ENCODE data around the gene SPC24. TPM values are rescaled to one million over a fixed set of nuclear protein-coding genes. Genes with fewer than 3 reads are reported as not detected.

SPC24 gene
- total and polyA plus RNA-seq, 9 of the 15 experiments (the other 6 are each of a cell fraction or from before 2014, with no cell fraction given), result 18.2 to 154 (median 60.9) TPM

DNA sequence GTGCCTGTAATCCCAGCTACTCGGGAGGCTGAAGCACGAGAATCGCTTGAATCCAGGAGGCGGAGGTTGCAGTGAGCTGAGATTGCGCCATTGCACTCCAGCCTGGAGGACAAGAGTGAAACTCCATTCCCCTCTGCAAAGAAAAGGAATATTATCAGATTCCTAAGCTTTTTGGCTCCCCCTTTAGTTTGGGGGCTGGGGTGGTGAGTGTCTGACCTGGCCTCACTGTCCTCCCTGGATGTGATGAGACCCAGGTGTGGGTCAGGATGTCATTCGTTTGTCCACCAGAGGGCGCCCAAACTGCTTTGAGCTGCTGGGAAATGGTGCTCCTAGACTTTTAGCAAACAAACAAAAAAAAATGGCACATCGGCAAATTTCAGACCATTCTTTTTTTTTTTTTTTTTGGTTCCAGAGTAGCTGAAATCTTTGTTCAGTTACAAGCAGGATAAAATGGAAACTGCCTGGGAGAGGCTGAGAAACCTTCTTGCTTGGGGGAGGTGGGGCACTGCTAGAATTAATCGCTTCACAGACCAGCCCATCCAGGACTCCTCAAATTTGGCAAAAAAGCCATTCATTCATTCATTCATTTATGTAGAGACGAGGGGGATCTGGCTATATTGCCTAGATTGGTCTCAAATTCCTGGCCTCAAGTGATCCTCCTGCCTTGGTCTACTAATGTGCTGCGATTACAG is 29.4 kb downstream of the SPC24 start (continued):
- TF ChIP-seq ATF6 (CRISPR knock-in tag; IDR thresholded peaks at IDR 0.05), result no peak
- TF ChIP-seq YY1 (IDR thresholded peaks at IDR 0.05; ENCODE audit: borderline replicate concordance in 1 of 3, control insufficient read depth in 1 of 3, extremely low read depth in 1 of 3, insufficient read depth in 3 of 3, insufficient read length in 1 of 3, insufficient replicate concordance in 2 of 3, low read depth in 1 of 3, low read length in 2 of 3), result peak in 1 of 3 experiments; percentile 16
- no peak for TF ChIP-seq CBX5 (IDR thresholded peaks at IDR 0.05; ENCODE audit: borderline replicate concordance, low read depth)
- TF ChIP-seq PKNOX1 (IDR thresholded peaks at IDR 0.05), result no peak
- peak; percentile 67 for TF ChIP-seq CEBPB (tag; IDR thresholded peaks at IDR 0.05)
- no peak for TF ChIP-seq MAX (CRISPR knock-in tag; IDR thresholded peaks at IDR 0.05)
- no peak for TF ChIP-seq KDM1A (IDR thresholded peaks at IDR 0.05)
- TF ChIP-seq SIN3B (IDR thresholded peaks at IDR 0.05; ENCODE audit: low read depth), result no peak
- TF ChIP-seq JUN (IDR thresholded peaks at IDR 0.05; ENCODE audit: borderline replicate concordance, low read depth, low read length), result no peak
- TF ChIP-seq JUN (CRISPR knock-in tag; IDR thresholded peaks at IDR 0.05; ENCODE audit: borderline replicate concordance), result no peak
- no peak for TF ChIP-seq CREM (IDR thresholded peaks at IDR 0.05; ENCODE audit: low read depth)
- TF ChIP-seq CBX8 (IDR thresholded peaks at IDR 0.05; ENCODE audit: borderline replicate concordance, extremely low read depth, low read depth, low read length, poor library complexity, severe bottlenecking), result no peak
- no peak for TF ChIP-seq GMEB1 (CRISPR knock-in tag; IDR thresholded peaks at IDR 0.05)
- TF ChIP-seq SRF (CRISPR knock-in tag; IDR thresholded peaks at IDR 0.05), result peak in 1 of 2 experiments; percentile 85; a peak in 1 of 4 replicates
- no peak for TF ChIP-seq ZSCAN32 (CRISPR knock-in tag; IDR thresholded peaks at IDR 0.05)
- no peak for TF ChIP-seq PTTG1 (tag; IDR thresholded peaks at IDR 0.05; ENCODE audit: low read depth)
- TF ChIP-seq THRB (CRISPR knock-in tag; conservative IDR thresholded peaks at IDR 0.05), result no peak
- TF ChIP-seq RAD21 (CRISPR knock-in tag; conservative IDR thresholded peaks at IDR 0.05 in 1 of 2, IDR thresholded peaks at IDR 0.05 in 1 of 2), result peak; percentile 25 to 38
